Measurements from ENCODE around the gene ASB2.
A peak's percentile ranks its signal among the peaks of the same experiment; 100 is the strongest.

The ASB2 gene, protein sequence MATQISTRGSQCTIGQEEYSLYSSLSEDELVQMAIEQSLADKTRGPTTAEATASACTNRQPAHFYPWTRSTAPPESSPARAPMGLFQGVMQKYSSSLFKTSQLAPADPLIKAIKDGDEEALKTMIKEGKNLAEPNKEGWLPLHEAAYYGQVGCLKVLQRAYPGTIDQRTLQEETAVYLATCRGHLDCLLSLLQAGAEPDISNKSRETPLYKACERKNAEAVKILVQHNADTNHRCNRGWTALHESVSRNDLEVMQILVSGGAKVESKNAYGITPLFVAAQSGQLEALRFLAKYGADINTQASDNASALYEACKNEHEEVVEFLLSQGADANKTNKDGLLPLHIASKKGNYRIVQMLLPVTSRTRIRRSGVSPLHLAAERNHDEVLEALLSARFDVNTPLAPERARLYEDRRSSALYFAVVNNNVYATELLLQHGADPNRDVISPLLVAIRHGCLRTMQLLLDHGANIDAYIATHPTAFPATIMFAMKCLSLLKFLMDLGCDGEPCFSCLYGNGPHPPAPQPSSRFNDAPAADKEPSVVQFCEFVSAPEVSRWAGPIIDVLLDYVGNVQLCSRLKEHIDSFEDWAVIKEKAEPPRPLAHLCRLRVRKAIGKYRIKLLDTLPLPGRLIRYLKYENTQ

DNA sequence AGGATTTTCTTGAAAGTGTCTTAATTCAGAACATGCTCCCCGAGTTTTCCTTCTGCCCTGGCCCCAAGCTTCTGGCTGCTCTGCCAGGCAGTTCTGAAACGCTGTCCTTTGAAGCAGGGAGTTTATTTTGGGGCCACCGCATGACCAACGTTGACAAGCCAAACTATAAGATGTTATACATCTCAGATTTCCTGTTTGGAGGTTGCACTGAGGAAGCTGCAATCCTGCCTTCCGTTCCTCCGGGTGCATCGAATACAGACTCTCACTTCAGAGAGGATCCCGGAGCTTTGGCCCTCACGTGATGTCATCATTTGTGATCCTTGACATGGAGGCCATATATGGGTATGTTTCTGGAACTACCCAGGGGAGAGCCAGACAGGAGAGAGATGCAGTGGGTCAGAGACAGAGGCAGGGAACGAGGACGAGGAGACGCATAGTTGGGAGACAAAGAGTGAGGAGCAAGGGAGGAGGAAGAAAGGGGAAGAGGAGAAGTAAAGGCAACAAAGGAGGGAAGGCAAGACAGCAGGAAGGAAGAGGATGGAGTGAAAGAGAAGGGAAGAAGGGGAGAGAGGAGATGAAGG is at the start of gene ASB2:
Gene ASB2, minus strand, starts transcription at position 94 of the 581 bp plus-strand sequence. CDS start 12,031 bp downstream, outside the sequence.
- no peak for DNase-seq (ENCODE audit: low spot score)

DNA sequence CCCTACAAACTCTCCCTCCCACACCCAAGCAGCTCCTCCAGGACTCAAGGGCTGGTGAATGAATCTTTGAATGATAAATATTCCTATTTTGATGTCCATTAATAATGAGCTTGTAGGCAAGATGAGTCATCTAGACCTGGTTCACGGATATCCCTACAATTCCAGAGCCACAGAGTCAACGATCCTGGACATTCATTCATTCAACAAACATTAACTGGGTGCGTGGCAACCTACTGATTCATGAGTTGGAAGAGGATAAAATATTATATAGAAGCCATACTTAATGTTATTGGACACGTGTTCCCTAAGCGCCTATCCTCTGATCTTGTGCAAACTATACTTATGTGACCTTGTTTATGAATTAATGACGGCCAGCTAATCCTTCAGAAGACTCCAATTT is 49.4 kb upstream of the ASB2 start:
- no peak for DNase-seq (ENCODE audit: low spot score)

DNA sequence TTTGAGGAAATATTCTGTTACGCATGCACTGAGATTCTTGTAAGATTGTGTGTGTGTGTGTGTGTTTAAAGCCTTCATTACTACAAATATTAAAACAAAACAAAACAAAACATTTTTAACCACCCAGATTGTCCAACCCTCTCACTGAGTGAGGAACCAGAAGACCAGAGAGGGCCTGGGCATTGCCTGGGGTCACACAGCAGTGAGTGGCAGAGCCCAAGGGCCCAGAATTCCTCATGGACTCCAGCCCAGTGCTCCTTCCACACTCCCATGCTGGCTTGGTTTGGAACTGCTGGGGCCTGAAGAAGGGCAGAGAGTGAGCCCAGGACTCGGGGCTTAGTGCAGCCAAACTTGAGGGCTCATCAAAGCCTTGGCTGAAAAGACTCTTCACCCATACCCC is 48.2 kb upstream of the ASB2 start:
- DNase-seq (ENCODE audit: low spot score), result no peak

DNA sequence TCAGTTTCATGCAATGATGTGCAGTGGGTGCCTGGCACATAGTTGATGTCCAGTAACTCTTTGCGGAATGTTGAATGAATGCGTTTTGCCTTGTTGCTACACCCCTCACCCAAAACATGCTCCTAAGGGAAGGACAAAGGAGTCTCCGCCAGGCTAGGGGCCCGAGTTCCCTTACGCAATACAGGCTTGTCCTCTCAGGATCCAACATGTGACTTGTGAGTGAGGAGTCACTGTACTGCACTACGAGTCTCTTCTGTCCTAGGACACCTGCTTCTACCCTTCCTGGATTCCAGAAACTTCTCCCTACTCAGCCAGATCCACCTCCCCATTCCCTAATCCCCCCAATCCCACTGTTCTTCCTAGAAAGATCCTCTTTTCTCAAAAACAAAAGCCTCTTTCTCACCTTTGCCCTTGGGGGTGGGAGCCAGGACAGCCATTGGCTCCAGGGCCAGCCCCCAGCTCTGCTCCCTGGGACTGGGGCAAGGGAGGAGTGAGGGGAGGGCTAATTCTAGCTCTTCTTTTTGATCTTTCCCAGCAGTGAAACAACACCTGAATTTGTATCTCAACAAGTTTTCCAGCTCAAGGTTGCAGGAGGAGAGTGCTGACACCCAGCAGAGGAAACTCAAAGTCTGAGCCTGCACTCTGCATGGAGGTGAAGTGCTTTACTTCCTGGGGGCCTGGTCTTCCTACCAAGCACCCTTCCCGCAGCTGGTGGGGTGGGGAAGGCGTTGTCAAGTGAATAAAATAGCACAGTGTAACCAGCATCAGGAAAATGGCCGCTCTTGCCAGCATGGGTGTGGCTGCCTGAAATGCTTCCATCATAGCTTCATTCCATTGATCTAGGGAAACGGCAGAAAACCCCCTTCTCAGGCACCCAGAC is 46.4 kb upstream of the ASB2 start:
- no peak for DNase-seq (ENCODE audit: low spot score)

DNA sequence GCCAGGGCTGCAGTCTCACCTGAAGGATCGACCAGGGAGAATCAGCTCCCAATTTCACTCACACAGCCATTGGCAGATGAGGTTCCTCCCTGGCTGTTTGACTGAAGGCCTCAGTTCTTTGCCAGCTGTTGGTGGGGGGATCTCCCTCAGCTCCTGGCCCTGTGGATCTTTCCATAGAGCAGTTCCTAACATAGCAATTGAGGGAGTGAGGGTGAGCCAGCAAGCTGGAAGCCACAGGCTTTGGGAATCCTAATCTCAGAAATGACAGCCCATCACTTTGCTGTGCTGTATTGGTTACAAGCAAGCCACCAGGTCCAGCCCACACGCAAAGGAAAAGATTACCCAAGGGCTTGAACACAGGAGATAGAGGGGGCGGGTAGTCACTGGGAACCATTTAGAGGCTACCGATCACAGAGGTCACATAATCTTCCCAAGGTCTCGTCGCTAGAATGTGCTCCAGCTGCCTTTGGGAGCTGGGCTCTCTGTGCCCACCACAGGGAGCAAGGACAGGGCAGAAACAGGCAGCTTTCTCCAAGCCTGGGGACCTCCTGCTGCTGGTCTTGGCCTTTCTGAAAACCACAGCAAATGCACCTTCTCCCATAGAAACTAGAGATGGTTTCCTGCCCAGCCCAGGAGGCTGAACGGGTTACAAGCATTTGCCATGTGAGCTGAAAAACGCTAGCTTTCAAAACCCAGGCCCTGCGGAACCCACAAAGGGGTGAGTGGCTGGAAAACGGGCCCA is 45.2 kb upstream of the ASB2 start:
- no peak for DNase-seq (ENCODE audit: low spot score)

DNA sequence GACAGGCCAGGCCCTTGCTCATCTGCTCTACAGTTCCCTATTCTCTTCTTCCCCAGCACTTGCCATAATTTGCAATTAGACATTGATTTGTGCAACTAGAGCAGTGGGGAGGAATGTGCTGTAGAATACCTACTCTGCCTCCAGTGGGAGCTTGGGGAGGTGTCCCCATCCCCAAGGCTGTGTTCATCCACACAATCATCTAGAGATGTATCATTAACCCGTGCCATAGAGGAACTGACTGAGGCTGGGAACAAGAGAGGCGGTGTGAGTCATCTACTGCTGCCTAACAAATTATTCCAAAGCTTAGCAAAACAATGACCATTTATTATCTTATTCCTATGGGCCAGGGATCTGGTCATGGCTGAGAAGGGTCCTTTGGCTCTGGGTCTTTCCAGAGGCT is 44.6 kb upstream of the ASB2 start:
- peak; percentile 48 for DNase-seq (ENCODE audit: low spot score)

DNA sequence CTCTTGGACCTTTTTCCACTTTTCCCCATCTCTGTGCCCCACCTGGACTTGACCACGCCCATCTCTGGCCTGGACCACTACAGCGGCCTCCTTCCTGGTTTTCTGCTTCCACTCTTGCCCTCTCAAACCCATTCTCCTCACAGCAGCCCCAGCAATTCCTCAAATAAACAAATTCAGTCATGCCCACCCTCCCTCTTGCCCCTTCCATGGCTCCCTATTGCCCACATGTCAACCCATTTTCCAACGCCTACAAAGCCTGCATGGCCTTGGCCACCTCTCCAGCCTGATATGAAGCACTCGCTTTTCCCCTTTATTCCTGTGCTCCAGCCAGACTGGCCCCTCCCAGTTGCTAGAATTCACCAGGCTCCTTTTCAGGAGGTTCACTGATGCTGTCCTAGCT is 43.9 kb upstream of the ASB2 start:
- no peak for DNase-seq (ENCODE audit: low spot score)

DNA sequence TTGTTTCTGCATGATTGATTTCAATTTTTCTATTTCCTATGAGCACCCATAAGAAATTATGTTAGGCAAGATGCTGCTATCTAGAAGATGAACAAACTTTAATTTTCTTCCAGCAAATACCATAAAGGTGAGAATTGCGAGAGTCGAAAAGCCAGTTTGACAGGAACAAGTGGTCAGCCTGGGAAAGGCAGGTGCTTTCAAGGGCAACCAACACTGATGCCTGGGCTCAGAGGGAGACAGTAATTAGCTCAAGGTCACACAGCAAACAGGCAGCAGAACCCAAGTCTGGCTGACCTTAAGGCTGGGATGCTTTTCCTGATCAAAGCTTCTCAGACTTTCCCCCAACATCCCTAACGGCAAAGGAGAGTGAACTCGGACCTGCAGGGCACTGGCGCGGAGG is 43.0 kb upstream of the ASB2 start:
- DNase-seq (ENCODE audit: low spot score), result no peak

DNA sequence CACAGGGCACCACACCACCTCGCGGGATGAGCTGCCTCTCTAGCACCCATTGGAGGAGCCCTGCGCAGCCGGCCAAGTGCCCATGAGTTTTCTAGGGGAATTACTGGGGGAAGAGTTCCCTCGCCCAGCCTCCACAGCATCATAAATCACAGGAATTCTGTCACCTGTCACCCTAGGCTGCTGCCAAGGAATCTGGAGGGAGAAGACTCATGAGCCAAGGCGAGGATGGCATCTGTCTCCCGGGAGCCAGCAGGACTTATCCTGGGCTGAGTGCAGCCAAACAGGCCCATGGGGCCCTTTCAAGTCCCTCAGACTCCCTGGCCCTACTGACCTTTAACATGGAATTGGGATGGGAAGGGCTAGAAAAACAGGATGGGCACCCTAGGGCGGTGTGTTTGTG is 41.9 kb upstream of the ASB2 start:
- no peak for DNase-seq (ENCODE audit: low spot score)

DNA sequence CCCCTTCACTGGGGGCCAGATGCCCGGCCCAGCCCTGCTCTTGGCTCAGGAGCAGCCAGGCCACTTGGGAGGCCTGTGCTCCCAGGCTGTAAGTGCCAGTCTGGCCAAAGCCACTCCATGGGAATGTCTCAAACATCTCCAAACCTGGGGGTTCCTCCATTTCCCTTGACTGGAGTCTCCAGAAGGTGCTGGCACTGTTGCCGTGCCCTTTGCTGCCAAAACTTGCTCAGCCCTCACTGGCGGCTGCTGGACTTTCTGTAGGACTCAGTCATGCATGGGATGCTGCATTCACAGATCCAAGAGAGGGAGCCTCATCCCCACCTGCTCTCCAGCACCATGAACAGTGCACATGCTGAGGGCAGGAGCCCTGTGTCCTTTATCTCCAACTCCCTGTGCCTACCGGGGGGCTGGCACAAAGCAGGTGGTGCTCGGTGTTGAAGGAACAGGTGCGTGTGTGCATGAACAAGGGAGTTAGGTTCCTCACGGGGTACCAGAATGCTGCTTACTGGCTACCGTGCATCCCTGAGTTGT is 40.1 kb upstream of the ASB2 start:
- DNase-seq (ENCODE audit: low spot score), result no peak

DNA sequence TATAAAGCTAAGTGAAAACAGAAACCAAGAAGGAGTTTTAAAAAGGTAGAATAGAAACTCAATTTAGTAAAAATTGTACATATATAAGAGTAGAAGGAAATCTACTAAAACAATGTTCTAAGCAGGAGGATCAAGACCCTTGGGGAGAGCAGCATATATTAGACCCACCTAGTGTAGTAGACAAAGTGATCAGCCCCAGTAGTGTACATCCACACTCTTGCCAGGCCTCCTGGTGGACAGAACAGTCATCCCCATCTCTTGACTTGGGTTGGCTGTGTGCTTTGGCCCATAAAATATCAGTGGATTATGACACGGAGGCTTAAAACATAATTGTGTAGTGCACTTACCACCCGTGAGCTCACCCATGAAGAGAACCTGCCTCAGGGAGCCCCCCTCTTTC is 38.9 kb upstream of the ASB2 start:
- DNase-seq (ENCODE audit: low spot score), result no peak

DNA sequence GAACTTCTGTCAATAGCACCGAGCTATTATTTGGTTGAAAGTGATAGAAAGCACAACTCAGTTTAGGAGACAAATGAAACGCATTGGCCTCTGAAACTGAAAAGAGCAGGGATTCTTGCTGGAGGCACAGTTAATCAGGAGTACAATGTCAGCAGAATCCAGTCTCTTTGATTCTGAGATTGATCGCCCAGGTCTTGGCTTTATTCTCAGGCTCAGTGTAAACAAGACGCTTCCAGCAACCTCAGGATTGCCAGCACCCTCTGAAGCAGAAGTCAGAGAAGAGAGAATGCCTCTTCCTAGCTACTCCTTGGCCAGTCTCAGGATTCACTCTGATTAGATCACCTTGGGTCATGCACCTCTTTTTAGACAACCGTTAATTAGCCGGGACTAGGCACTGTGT is 38.0 kb upstream of the ASB2 start:
- no peak for DNase-seq (ENCODE audit: low spot score)

DNA sequence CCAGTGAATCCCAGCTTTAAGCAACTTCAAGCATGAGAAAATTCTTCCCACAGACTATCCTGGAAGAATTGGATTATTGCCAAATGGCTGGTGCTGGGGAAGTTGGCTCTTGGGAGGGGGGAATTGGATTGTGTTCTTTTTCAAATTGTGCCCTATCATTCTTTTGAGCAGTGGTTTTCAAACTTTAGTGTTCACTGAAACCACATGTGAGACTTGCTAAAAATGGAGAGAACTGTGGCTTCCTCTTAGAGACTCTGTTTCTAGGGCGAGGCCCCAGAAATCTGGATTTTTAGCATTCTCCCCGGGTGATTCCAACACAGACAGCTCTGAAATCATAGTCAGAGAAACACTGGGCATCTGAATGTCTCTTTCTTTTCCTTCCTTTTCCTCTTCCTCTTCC is 35.4 kb upstream of the ASB2 start:
- DNase-seq (ENCODE audit: low spot score), result peak; percentile 66

DNA sequence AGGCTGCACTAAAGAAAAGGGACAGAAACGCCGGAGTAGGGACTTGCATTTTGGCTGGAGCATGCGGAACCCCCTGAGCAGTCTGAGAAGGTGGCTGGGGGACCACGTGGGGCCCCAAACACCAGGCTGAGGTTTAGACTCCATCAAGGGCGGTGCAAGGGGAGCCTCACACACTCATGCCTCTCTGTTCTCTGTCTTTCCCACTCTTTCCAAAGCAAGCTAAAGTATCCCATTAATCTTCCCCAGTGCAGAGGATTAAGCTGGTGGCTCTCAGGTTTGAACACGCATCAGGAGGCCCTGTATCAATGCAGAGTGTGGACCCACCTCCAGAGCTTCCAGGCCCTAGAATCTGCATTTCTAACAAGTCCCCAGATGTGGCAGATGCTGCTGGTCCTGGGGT is 34.3 kb upstream of the ASB2 start:
- no peak for DNase-seq (ENCODE audit: low spot score)

DNA sequence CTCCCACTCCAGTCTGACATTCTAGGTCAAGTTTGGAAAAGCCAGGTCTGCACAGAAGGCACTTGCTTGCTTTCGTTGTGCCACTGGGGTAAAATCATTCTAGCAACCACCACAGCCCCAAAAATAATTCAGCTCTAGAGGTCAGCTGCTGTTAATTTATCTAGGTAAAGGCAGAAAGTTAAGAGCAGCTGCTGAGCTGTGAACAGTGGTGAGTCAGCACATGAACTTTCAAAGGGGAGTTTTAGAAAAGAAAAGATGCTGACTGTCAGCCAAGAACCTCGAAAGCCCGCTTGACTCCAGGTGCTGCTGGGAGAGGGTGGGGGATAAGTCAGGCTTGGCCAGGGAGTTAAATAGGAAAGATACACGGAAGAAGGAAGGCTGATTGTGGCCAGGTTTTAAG is 33.4 kb upstream of the ASB2 start:
- peak; percentile 58 for DNase-seq (ENCODE audit: low spot score)

DNA sequence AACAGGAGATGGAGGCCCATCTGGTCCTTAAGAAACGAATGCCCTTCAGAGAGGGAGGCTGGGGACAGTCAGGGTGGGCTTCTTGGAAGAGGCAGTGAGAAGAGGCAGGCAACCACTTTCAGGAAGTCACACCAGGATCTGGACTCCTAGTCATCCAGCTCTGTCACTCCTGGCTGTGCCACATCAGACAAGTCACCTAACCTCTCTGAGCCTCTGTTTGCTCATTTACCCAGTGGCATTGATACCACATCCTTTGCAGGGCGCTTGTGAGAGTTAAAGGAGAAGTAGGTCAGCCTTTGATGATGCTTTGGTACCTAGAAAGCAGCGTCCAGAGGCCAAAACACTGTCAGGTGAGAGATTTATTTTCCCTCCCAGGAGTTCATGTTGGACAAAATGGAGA is 31.9 kb upstream of the ASB2 start:
- no peak for DNase-seq (ENCODE audit: low spot score)

DNA sequence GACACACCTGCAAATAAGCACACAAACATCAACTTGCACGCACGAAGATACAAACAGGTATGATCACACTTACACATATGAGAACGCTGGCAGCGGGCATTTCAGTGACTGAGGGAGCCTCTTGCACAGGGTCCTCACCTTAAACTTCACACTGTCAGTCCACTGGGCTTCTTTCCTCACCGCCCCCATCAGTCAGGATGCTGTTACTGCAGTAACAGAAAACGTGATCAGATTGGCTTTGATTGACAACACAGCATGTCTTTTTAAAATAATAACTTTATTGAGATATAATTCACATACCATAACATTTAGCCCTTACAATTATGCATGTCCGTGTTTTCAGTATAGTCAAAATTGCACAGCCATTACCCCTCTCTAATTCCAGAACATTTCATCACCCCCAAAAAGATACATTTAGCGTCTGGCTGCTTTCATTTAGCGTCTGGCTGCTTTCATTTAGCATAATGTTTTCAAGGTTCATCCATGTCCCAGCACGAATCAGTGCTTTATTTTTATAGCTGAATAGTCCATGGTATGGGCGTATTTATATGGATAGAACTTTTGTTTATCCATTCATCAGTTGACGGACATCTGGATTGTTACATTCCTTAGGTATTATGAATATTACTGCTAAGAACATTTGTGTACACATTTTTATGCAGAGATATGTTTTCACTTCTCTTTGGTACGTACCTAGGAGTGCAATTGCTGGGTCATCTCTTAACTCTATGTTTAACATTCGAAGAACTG is 29.1 kb upstream of the ASB2 start:
- DNase-seq (ENCODE audit: low spot score), result no peak

DNA sequence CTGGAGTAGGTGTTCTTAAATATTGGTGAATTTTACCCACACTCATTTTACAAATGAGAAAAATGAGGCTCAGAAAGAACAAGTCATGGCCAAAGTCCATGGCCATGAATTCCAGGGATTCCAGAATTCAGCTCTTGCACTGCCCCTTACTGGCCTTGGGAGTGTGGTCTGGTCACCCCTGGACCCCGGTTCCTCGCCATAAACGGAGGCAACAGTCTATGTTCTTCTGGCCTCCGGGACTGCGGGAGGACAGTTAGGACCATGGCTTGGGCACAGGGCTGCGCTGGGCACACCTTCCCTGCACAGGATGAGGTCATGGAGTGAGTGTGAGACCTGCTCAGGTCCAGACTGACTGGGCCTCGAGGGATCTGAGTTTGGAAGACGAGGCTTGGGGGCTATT is 27.6 kb upstream of the ASB2 start:
- DNase-seq (ENCODE audit: low spot score), result no peak

DNA sequence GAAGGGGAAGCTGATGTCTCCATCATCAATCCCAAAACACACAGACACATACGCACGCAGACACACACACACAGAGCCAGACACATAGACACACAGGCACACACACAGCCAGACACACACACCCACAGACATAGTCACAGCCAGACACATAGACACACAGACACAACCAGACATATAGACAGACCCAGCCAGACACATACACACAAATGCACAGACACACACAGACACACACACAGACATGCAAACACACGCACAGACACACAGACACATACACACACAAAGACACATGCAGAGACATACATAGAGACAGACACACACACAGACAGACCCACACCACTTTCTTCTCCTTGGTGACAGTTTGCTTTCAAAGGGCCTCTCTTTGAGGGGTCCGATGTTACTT is 27.0 kb upstream of the ASB2 start:
- no peak for DNase-seq (ENCODE audit: low spot score)

DNA sequence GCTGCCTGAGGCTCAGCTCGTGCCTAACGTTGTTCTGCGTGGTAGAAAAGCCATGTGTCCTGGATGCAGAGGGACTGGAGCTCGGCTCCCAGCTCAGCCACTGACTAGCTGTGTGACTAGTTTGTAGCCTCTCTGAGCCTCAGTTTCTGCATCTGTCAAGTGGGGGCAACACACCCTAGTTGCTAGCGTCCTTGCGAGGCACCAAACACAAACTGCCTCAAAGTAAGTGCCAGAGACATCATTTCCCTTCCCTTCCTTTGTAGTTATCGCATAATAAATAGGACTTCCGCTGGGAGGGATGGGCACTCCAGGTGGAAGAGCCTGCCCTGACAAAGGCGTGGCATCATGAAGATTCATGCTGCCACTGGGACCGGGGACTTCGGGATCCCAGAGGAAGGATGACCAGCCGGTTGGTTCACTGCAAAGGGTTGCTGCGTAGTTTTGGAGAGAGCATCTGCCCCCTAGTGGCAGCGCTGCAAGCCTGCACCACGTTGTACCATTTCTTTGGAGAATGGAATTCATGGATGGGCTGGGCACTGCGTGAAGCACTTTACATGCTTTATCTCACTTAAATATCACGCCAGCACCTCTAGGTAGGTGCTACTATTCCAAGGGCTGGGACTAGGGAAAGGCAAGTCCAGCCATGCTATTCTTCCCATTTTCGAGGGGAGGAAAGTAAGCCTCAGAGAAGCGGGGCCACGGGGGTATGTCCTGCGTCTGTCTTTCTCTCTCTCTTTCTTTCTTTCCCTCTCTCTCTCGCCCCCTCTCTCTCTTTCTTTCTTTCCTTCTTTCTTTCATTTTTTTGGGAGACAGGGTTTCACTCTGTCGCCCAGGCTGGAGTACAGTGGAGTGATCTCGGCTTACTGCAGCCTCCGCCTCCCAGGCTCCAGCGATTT is 25.4 kb upstream of the ASB2 start:
- peak; percentile 89 for DNase-seq (ENCODE audit: low spot score)

Measured in AG20443 (cell line).